WTC11 (cell line): ENCODE data around the gene CACTIN. TPM values are rescaled to one million over a fixed set of nuclear protein-coding genes. Genes with fewer than 3 reads are reported as not detected.

Experiments
- ATAC-seq: fragments of 200-7000 bp; cut with Tn5 transposase; 2 replicates; pipeline ENCODE4 v1.10.0; 2021; ENCODE audit warnings: mild to moderate bottlenecking, moderate library complexity
- CTCF ChIA-PET: fragments of 300-600 bp; sonication (Branson Sonifier 250); formaldehyde crosslinking; loops from one replicate; lab custom pipeline; 2021; ENCODE audit warnings: antibody characterized with exemption; lab: Charles Lee
- POLR2A ChIA-PET: fragments of 350-600 bp; sonication (Branson Sonifier 250); formaldehyde crosslinking; loops from one replicate; lab custom pipeline; 2021; ENCODE audit warnings: antibody characterized with exemption; lab: Charles Lee
- DNase-seq: peaks from one replicate; pipeline ENCODE4 v3.0.0; 2021; ENCODE audit warnings: low spot score
- H3K27ac Mint-ChIP-seq: 2 replicates; pipeline ENCODE4 v1.8.0; 2021; ENCODE audit warnings: mixed read lengths
- H3K27me3 Mint-ChIP-seq: 2 replicates; pipeline ENCODE4 v1.8.0; 2021; ENCODE audit warnings: low read depth, mild to moderate bottlenecking, moderate library complexity, mixed read lengths
- H3K36me3 Mint-ChIP-seq: 2 replicates; pipeline ENCODE4 v1.8.0; 2021; ENCODE audit warnings: mixed read lengths
- H3K4me1 Mint-ChIP-seq: 2 replicates; pipeline ENCODE4 v1.8.0; 2022; ENCODE audit warnings: mixed read lengths
- H3K4me3 Mint-ChIP-seq: 2 replicates; pipeline ENCODE4 v1.8.0; 2021; ENCODE audit warnings: mild to moderate bottlenecking, moderate library complexity, mixed read lengths
- H3K9me3 Mint-ChIP-seq: 2 replicates; pipeline ENCODE4 v1.8.0; 2021; ENCODE audit warnings: mixed read lengths
- ATF2 ChIP-seq: sonication (generic); formaldehyde crosslinking; IDR thresholded peaks from 2 replicates; pipeline ENCODE4 v1.8.1; 2022; ENCODE audit warnings: low read depth, missing genetic modification reagents, borderline replicate concordance
- CTCF ChIP-seq: fragments of 200-600 bp; IDR thresholded peaks from 2 replicates; pipeline ENCODE4 v1.8.0; 2022; ENCODE audit warnings: antibody characterized with exemption
- ERG ChIP-seq: fragments of 250-450 bp; sonication (Bioruptor Pico); IDR thresholded peaks from 2 replicates; pipeline ENCODE4 v1.8.0; 2021; ENCODE audit warnings: mild to moderate bottlenecking
- FOXK1 ChIP-seq: sonication (generic); formaldehyde crosslinking; IDR thresholded peaks from 2 replicates; pipeline ENCODE4 v1.8.0; 2022; ENCODE audit warnings: mild to moderate bottlenecking, moderate library complexity, missing genetic modification reagents
- GTF2I ChIP-seq: fragments of 250-450 bp; sonication (Bioruptor Pico); conservative IDR thresholded peaks from 2 replicates; pipeline ENCODE4 v1.4.0; 2021; ENCODE audit warnings: mild to moderate bottlenecking
- IRF1 ChIP-seq: sonication (generic); formaldehyde crosslinking; IDR thresholded peaks from 2 replicates; pipeline ENCODE4 v1.8.0; 2023; ENCODE audit warnings: missing genetic modification reagents
- JAZF1 ChIP-seq: fragments of 250-450 bp; sonication (Bioruptor Pico); IDR thresholded peaks from 2 replicates; pipeline ENCODE4 v1.9.0; 2021; ENCODE audit warnings: moderate library complexity, mild to moderate bottlenecking, inconsistent platforms
- JUN ChIP-seq: sonication (generic); formaldehyde crosslinking; IDR thresholded peaks from 2 replicates; pipeline ENCODE4 v1.8.0; 2023; ENCODE audit warnings: mild to moderate bottlenecking, missing genetic modification reagents
- MXD4 ChIP-seq: fragments of 250-450 bp; sonication (Bioruptor Pico); IDR thresholded peaks from 2 replicates; pipeline ENCODE4 v1.8.0; 2021; ENCODE audit warnings: mild to moderate bottlenecking, moderate library complexity, borderline replicate concordance
- OVOL2 ChIP-seq: fragments of 250-450 bp; sonication (Bioruptor Pico); IDR thresholded peaks from 2 replicates; pipeline ENCODE4 v1.9.0; 2021; ENCODE audit warnings: mild to moderate bottlenecking, borderline replicate concordance
- PRDM15 ChIP-seq: sonication (generic); formaldehyde crosslinking; IDR thresholded peaks from 2 replicates; pipeline ENCODE4 v1.8.0; 2022; ENCODE audit warnings: missing genetic modification reagents
- TEAD1 ChIP-seq: sonication (generic); formaldehyde crosslinking; IDR thresholded peaks from 2 replicates; pipeline ENCODE4 v1.8.0; 2022; ENCODE audit warnings: mild to moderate bottlenecking, missing genetic modification reagents
- ZNF263 ChIP-seq: sonication (generic); formaldehyde crosslinking; IDR thresholded peaks from 2 replicates; pipeline ENCODE4 v1.8.1; 2022; ENCODE audit warnings: low read depth, mild to moderate bottlenecking, moderate library complexity, missing genetic modification reagents
- ZNF416 ChIP-seq: fragments of 250-450 bp; sonication (Bioruptor Pico); IDR thresholded peaks from 2 replicates; pipeline ENCODE4 v1.9.0; 2021; ENCODE audit warnings: mild to moderate bottlenecking, inconsistent platforms
- ZNF425 ChIP-seq: fragments of 250-450 bp; sonication (Bioruptor Pico); conservative IDR thresholded peaks from 2 replicates; pipeline ENCODE4 v1.9.0; 2021; ENCODE audit warnings: mild to moderate bottlenecking
- total RNA-seq: library from RNA; stranded (reverse); gene quantifications from 3 replicates; pipeline ENCODE4 v1.2.3, GENCODE V29; 2021

The CACTIN gene
- total RNA-seq, 1 experiment from 2014 or later = 42.2 TPM

GRCh38 chr19:3565139-3565538, 61.5 kb downstream of the CACTIN start:
- Mint-ChIP-seq H3K4me3 (no peak overlapping the region), H3K4me1 (no peaks in the 10 kb centered on the region), H3K9me3 (no peaks in the 10 kb centered on the region), H3K27ac (0 out of 2 replicates have a peak overlapping the region, but pooled peaks have one; percentile 53), H3K27me3 (peaks cover 24% of the 10 kb centered on the region), H3K36me3 (no peaks in the 10 kb centered on the region)
- ChIA-PET CTCF (interaction anchor here (0.6 to 1.8 kb wide), 3 partner anchors 20 to 38 kb away, joined by 4 to 5 read pairs (median 5); no protein-coding TSS in a partner anchor), POLR2A (interaction anchor here (0.6 kb wide), 1 partner anchor 292 kb away, joined by 6 read pairs; no protein-coding TSS in a partner anchor)
- TF ChIP-seq CTCF = no peak
- TF ChIP-seq PRDM15 (CRISPR knock-in tag) = no peak
- no peak for TF ChIP-seq TEAD1
- no peak for TF ChIP-seq ZNF416 (CRISPR knock-in tag)
- TF ChIP-seq OVOL2 (CRISPR knock-in tag) = no peak
- no peak for TF ChIP-seq MXD4
- TF ChIP-seq ZNF263 = no peak
- no peak for TF ChIP-seq JAZF1 (CRISPR knock-in tag)
- TF ChIP-seq IRF1 (CRISPR knock-in tag) = no peak
- no peak for TF ChIP-seq ZNF425 (CRISPR knock-in tag)
- no peak for TF ChIP-seq FOXK1 (CRISPR knock-in tag)
- ATAC-seq (no peak), DNase-seq (no peak)

GRCh38 chr19:3563709-3564524, 62.7 kb downstream of the CACTIN start:
- Mint-ChIP-seq H3K27ac (no peak overlapping the region), H3K27me3 (peaks cover 30% of the 10 kb centered on the region), H3K9me3 (no peaks in the 10 kb centered on the region), H3K4me3 (no peak overlapping the region), H3K4me1 (no peaks in the 10 kb centered on the region), H3K36me3 (no peaks in the 10 kb centered on the region)
- CTCF ChIA-PET = interaction anchor here (1.0 kb wide), 1 partner anchor 19 kb away, joined by 3 read pairs; no protein-coding TSS in a partner anchor
- POLR2A ChIA-PET = no interaction called here
- DNase-seq (no peak), ATAC-seq (no peak)
- TF ChIP-seq JUN (CRISPR knock-in tag) = no peak
- no peak for TF ChIP-seq GTF2I (CRISPR knock-in tag)
- TF ChIP-seq ATF2 (CRISPR knock-in tag) = no peak
- TF ChIP-seq ERG = no peak
- TF ChIP-seq FOXK1 (CRISPR knock-in tag) = no peak
